GM12874 (cell line): ENCODE results near the gene PLCB3.

Experiments used
- CTCF ChIP-seq: IDR thresholded peaks from 2 replicates; pipeline ENCODE4 v1.5.1; 2011; ENCODE audit warnings: low read depth, mild to moderate bottlenecking, control low read depth, low read length, moderate library complexity; ENCODE audit not compliant: insufficient read depth

Gene PLCB3

GRCh38 chr11:64262271-64263002 is 11.1 kb downstream of the PLCB3 start:
- no peak for TF ChIP-seq CTCF

- TF ChIP-seq CTCF: no peak
These were observed 12.0 kb downstream of the PLCB3 start for GRCh38 chr11:64263021-64263946.

DNA sequence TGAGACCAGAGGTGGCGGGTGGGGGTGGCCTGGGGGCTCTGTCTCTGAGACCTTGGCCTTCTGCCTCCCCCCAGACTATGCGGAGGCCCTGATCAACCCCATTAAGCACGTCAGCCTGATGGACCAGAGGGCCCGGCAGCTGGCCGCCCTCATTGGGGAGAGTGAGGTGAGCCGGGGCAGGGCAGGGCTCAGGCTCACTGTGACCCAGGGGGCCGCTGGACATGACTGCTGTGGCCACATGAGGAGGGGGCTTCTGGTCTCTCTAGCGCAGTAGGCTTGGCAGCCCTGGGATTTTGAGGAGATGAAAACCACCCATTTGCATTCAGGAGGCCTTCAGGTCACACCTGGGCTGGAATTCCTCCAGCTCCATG is 12.6 kb downstream of the PLCB3 start:
- no peak for TF ChIP-seq CTCF

GRCh38 chr11:64264371-64264852 is 13.1 kb downstream of the PLCB3 start:
- TF ChIP-seq CTCF: no peak

- no peak for TF ChIP-seq CTCF
These were observed 14.1 kb downstream of the PLCB3 start for GRCh38 chr11:64265176-64266160.

DNA sequence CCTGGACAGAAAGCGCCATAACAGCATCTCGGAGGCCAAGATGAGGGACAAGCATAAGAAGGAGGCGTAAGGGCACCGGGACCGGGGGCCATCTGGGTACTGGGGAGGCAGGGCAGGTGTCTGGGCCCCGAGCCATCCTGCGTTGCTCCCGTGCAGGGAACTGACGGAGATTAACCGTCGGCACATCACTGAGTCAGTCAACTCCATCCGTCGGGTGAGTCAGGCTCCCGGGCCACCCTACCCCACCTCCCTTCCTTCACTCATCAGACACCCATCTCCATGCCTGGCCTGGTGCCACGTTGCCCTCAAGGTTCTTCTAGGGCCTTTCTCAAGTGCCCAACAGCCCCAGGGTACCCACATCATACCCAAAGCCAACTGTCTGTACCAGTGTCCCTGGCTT is 15.0 kb downstream of the PLCB3 start:
- no peak for TF ChIP-seq CTCF
